ENCODE data around the gene MTCP1. TPM values are rescaled to one million over a fixed set of nuclear protein-coding genes. Genes with fewer than 3 reads are reported as not detected.

The MTCP1 gene
- polyA plus RNA-seq, 3 donors, result 1.3 to 23.3 (median 14.8) TPM

- H4K20me1 ChIP-seq (ENCODE audit: insufficient read depth, low read length), result no peaks in the 10 kb centered on the region
- H3K9me3 ChIP-seq (replicated peaks in 1 of 2; ENCODE audit: control insufficient read depth in 1 of 2, insufficient read depth in 1 of 2, low read length in 2 of 2), result no peaks in the 10 kb centered on the region
- no peak overlapping the region for H3K4me3 ChIP-seq (replicated peaks in 1 of 3; ENCODE audit: low read depth in 2 of 3, low read length in 3 of 3)
- no peak overlapping the region for H3K4me2 ChIP-seq (replicated peaks; ENCODE audit: extremely low read depth, low read length, poor library complexity, severe bottlenecking)
- Mint-ChIP-seq H3K4me1 (no peaks in the 10 kb centered on the region), H3K4me3 (no peak overlapping the region), H3K36me3 (peaks cover 34 to 44% of the 10 kb centered on the region in 2 donors), H3K27me3 (ENCODE audit: low read depth in 3 of 3) (no peaks in the 10 kb centered on the region), H3K9me3 (peaks cover 0 to 2% (median 0%) of the 10 kb centered on the region in 7 donors), H3K27ac (no peak overlapping the region)
- no peak overlapping the region for H3K9ac ChIP-seq (ENCODE audit: insufficient read depth, low read length, poor library complexity, severe bottlenecking)
- no peak for DNase-seq
- no peaks in the 10 kb centered on the region for H3K27me3 ChIP-seq (ENCODE audit: control insufficient read depth in 2 of 2, insufficient read depth in 2 of 2, low read length in 2 of 2)
- intact Hi-C loops (cut with micrococcal nuclease), result no loop called here
- no peaks in the 10 kb centered on the region for H3K79me2 ChIP-seq (ENCODE audit: insufficient read depth, low read length)
- WGBS (ENCODE audit: insufficient coverage), result no CpG with 5 or more reads among the region's 4 CpGs
- TF ChIP-seq CTCF (IDR thresholded peaks at IDR 0.05), result no peak
- H2AFZ ChIP-seq (ENCODE audit: insufficient read depth, low read depth, low read length, poor library complexity, severe bottlenecking), result no peak overlapping the region
- peaks cover 0 to 35% of the 10 kb centered on the region in 2 donors for H3K36me3 ChIP-seq (replicated peaks in 1 of 2; ENCODE audit: control insufficient read depth in 1 of 2, insufficient read depth in 2 of 2, low read length in 2 of 2)
- no peaks in the 10 kb centered on the region for H3K4me1 ChIP-seq (ENCODE audit: control insufficient read depth in 1 of 2, insufficient read depth in 2 of 2, low read length in 2 of 2)
- H3K27ac ChIP-seq (ENCODE audit: low read depth in 1 of 2, low read length in 2 of 2), result no peak overlapping the region
Observed at GRCh38 chrX:155113097-155113496, 42.2 kb upstream of the MTCP1 start.

- no peaks in the 10 kb centered on the region for H3K79me2 ChIP-seq (ENCODE audit: insufficient read depth, low read length)
- no peak overlapping the region for H3K4me3 Mint-ChIP-seq
- no peak for DNase-seq
- H3K9me3 Mint-ChIP-seq, result peaks cover 0 to 2% (median 0%) of the 10 kb centered on the region in 7 donors
- H3K27me3 Mint-ChIP-seq (ENCODE audit: low read depth in 3 of 3), result no peaks in the 10 kb centered on the region
- intact Hi-C loops (cut with micrococcal nuclease), result no loop called here
- H3K9ac ChIP-seq (ENCODE audit: insufficient read depth, low read length, poor library complexity, severe bottlenecking), result no peak overlapping the region
- no peak overlapping the region for H3K4me3 ChIP-seq (replicated peaks in 1 of 3; ENCODE audit: low read depth in 2 of 3, low read length in 3 of 3)
- H3K4me1 Mint-ChIP-seq, result no peaks in the 10 kb centered on the region
- WGBS (ENCODE audit: insufficient coverage), result no CpG with 5 or more reads among the region's 3 CpGs
- H3K9me3 ChIP-seq (replicated peaks in 1 of 2; ENCODE audit: control insufficient read depth in 1 of 2, insufficient read depth in 1 of 2, low read length in 2 of 2), result no peaks in the 10 kb centered on the region
- no peak overlapping the region for H3K4me2 ChIP-seq (replicated peaks; ENCODE audit: extremely low read depth, low read length, poor library complexity, severe bottlenecking)
- no peaks in the 10 kb centered on the region for H4K20me1 ChIP-seq (ENCODE audit: insufficient read depth, low read length)
- H3K27ac ChIP-seq (ENCODE audit: low read depth in 1 of 2, low read length in 2 of 2), result no peak overlapping the region
- H3K36me3 Mint-ChIP-seq, result peaks cover 39 to 46% of the 10 kb centered on the region in 2 donors
- no peaks in the 10 kb centered on the region for H3K4me1 ChIP-seq (ENCODE audit: control insufficient read depth in 1 of 2, insufficient read depth in 2 of 2, low read length in 2 of 2)
- H3K27ac Mint-ChIP-seq, result no peak overlapping the region
- TF ChIP-seq CTCF (IDR thresholded peaks at IDR 0.05), result no peak
- H3K27me3 ChIP-seq (ENCODE audit: control insufficient read depth in 2 of 2, insufficient read depth in 2 of 2, low read length in 2 of 2), result no peaks in the 10 kb centered on the region
- no peak overlapping the region for H2AFZ ChIP-seq (ENCODE audit: insufficient read depth, low read depth, low read length, poor library complexity, severe bottlenecking)
- peaks cover 7 to 37% of the 10 kb centered on the region in 2 donors for H3K36me3 ChIP-seq (replicated peaks in 1 of 2; ENCODE audit: control insufficient read depth in 1 of 2, insufficient read depth in 2 of 2, low read length in 2 of 2)
Observed at GRCh38 chrX:155112171-155112570, 41.2 kb upstream of the MTCP1 start.
